MM.1S (cell line): Measurements from ENCODE around the gene FANCE.

Source experiments
- EZH2 ChIP-seq: fragments of 300-600 bp; sonication (generic); optimal IDR thresholded peaks from 2 replicates; pipeline ENCODE3; 2017; ENCODE audit warnings: low read depth, mild to moderate bottlenecking, antibody characterized with exemption, low read length, mixed read lengths
- TF ChIP-seq, protein P1 (sequence below): fragments of 300-600 bp; sonication (generic); IDR thresholded peaks from 2 replicates; pipeline ENCODE4 v1.5.1; 2016; ENCODE audit warnings: antibody characterized with exemption, low read length, mixed read lengths

DNA sequence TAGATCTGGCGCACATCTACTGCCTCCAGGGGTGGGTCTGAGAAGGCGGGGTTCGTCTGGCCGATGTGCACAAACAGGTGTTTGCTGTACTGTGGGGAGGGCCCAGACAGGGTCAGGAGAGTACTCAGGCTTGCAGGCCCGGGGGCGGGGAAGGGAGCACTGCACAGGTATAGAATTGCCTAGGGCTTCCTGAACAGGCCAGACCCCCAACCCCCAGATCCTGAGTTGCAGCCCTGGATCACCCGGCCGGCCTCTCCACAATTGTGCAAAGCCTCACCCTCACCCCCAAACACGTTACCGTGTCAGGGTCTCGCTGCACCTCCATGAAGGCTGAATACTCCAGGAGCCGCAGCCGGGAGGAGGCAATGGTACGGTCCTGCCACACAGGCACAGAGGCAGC lies 23.9 kb downstream of the FANCE start:
- no peak for TF ChIP-seq EZH2
- TF ChIP-seq, protein P1, sequence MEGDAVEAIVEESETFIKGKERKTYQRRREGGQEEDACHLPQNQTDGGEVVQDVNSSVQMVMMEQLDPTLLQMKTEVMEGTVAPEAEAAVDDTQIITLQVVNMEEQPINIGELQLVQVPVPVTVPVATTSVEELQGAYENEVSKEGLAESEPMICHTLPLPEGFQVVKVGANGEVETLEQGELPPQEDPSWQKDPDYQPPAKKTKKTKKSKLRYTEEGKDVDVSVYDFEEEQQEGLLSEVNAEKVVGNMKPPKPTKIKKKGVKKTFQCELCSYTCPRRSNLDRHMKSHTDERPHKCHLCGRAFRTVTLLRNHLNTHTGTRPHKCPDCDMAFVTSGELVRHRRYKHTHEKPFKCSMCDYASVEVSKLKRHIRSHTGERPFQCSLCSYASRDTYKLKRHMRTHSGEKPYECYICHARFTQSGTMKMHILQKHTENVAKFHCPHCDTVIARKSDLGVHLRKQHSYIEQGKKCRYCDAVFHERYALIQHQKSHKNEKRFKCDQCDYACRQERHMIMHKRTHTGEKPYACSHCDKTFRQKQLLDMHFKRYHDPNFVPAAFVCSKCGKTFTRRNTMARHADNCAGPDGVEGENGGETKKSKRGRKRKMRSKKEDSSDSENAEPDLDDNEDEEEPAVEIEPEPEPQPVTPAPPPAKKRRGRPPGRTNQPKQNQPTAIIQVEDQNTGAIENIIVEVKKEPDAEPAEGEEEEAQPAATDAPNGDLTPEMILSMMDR: no peak
